ENCODE results near the gene WNT3A.

WNT3A gene

DNA sequence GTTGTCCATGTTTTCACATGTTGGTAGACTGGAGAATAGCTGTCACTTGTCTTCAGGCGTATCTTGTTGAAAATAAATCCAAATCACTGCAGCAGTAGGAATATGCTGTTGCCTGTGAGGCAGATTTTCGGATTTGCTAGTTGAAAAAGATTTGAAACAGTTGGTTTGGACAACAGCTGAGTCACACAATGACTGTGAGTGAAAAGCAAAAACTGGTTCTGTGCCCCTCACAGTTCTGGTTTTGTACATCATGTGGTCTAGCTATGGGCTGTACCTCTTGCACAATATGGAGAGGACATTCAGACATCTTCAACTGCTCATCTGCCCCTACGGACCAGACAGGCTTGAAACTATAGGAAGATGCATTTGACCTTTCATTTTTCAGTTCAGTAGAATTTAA lies 77.5 kb downstream of the WNT3A start:
- no peak for DNase-seq (ENCODE audit: low read depth in 2 of 2)

DNA sequence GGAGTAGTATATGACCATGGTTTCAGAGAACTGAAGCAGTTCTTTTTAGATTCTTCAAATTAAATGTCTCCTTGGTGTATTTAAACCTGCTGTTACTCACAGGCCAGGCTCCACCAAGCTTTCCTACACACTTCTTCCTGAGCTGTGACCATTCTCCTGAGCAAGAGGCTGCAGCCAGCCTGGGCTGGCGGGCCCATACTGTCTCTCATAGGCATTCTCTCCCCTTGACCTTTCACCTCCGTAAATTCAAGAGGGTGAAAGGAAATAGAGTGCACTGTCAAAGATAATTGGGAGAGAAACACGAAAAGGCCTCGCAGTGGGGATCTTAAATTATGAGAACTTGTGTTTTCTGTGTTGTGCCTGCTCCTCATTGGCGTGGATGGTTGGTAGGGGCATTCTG lies 78.0 kb downstream of the WNT3A start:
- no peak for DNase-seq (ENCODE audit: low read depth in 2 of 2)

DNA sequence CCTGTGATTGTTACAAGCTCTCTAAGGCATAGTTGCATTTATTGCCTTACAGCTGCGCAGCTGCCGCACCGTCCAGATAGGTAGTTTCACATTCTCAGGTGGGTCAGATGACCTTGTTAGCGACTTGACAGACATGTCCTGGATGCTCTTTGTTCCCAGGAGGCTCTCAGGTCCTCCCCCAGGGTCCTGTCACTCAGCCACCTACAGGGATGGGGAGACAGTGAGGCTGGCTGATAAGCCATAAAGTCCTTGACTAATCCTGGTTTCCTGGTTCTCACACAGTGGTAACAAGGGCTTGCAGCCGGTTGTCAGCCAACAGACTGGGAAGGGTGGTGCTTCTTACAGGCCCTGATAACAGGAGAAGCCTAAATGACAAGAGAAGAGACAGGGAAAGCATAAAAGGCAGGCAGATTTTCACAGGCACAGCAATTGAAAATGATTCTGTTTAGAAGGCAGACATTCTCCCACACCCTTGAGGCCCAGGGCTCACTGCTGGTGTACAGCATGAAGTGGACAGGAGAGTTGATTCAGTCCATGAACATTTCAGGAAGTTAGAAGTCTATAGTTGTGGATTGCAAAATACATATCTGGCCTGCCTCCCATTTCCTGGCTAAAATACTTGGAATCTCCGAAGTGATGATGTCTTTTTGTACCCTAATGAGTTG lies 78.6 kb downstream of the WNT3A start:
- DNase-seq (ENCODE audit: low read depth in 2 of 2): no peak

DNA sequence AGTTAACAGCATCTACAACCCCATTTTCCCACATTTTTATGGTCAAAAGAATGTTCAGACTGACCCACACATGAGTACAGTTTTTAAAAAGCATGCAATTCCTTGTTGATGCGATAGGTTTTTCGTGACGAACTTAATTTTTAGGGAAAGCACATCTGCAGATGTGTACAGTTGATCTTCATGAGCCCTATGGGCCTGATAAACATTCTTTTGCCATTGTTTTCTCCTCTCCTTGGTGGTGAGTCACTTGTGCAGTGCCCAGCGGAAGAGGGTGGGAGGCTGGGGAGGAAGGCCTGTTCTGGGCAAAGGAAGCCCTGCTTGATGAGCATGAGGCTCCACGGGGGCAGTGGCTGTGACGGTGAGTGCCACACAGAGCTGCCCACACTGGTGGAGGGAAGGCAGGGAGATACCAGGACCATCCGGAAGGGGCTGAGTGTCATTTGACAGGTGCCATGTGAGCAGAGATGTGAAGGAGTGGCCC lies 81.0 kb downstream of the WNT3A start:
- DNase-seq (ENCODE audit: low read depth in 2 of 2): no peak

DNA sequence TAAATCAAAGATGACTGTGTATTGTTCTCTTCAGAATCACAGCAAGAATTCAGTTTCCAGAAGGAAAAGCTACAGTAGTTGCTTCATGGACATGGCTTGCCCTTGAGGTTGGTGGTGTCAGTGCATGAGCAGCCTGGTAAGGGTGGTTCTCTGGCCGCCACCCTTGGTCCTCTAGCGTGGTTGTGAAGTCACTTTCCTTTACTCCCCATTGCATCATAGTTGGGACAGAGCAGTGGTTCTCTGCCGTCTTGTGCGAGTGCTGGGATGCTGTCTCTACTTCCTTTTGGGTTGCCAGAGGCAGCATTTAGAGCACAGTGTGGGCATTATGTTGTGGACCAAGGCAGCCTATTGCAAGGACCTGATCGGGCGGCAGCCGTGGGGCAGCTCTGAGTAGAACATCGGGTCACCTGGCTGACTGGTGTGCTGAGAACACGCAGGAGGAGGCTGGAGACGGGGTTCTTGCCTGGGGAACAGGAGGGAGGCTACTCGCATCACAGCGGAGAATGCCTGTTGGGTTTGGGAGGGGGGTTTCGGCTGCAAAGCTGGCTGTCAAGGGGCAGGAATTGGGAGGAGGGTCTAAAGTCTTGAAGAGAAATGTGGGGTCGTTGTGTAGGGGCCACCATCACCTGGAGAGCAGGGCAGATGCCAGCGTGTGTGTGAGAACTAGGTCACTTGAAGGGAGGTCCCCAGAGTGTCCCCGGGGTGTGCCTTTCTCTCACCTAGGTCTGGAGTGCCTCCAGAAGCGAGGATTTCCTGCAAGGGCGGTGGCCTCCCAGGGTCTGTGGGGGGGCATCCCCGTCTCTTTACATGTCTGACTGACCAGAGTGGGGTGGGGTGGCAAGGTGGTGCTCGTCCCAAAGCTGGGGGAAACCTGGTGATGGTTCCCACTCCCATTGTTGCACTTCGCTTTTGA lies 82.0 kb downstream of the WNT3A start:
- no peak for DNase-seq (ENCODE audit: low read depth in 2 of 2)

DNA sequence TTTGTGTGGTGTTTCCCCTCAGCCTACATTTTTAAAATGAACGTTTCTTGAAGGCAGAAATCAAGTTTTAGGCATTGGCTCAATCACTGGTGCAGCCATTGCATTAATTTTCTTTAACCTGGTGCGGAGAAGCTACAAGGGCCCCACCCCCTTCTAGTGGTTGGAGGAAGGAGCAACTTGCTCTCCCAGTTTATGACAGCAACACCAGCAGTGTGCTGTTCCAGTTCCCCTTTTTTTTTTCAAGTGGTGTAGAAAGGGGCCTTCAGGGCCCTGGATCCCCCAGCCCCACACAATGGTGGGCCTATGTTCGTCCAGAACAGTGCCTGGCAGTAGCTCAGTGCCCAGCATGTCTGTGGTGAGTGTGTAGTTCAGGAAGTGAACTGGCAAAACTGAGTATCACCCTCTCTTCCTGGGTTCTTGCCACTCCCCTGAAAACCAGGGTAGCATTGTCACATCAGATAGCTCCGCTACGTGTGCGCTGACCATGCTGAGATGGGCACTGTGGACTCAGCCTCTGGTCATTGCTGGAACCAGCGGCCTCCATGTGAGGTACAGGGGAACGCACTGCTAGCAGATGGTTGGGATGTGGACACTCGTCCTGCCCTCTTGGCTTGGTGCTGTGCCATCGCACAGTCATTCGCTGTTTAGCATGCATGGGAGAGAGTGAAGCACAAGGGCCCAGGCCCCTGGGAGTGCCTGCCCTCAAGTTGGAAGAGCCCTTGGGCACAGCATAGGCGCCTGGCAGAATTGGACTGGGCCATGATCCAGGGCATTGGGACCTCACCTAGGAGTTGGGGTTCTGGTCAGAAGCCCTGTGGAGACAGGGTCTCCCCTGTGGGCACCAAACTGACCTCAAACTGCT lies 83.0 kb downstream of the WNT3A start:
- no peak for DNase-seq (ENCODE audit: low read depth in 2 of 2)

DNA sequence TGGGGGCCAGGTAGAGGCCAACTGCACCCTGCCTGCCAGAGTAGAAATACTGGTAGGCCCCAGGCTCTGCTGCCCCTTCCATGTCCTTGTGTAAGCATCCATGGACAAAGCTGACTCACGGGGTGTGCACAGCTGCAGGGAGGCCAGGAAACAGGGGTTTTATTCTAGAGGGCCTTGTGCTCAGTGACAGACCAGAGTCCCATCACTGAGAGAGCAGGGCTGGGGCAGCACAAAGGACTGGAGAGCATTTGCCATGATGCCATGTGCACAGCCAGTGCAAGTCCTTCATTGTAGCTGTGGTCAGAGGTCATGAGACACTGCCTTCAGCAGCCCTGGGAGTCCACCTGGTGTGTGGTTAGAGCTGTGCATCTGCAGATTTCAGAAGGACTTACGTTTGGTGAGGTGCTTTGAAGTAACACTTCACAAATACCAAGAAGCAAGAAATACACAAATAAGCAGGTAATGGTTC lies 83.8 kb downstream of the WNT3A start:
- DNase-seq (ENCODE audit: low read depth in 2 of 2): no peak

DNA sequence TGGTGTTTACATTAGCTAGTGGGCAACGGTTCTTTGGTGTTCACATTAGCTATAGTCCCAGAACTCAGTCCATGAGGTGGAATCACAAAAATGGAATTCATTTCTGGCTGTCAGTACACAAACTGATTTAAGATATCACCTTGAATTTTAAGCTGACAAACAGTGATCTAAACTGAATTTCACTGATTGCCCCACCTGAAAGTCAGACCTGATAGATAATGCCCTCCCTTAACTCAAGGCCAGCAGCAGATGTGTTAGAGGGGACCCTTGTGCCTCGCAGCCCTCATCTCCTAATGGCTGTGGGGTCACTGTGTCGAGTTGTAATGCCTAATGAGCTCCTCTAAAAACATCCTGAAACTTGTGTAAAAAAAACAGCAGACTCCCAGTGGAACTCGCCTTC lies 84.3 kb downstream of the WNT3A start:
- DNase-seq (ENCODE audit: low read depth in 2 of 2): no peak

DNA sequence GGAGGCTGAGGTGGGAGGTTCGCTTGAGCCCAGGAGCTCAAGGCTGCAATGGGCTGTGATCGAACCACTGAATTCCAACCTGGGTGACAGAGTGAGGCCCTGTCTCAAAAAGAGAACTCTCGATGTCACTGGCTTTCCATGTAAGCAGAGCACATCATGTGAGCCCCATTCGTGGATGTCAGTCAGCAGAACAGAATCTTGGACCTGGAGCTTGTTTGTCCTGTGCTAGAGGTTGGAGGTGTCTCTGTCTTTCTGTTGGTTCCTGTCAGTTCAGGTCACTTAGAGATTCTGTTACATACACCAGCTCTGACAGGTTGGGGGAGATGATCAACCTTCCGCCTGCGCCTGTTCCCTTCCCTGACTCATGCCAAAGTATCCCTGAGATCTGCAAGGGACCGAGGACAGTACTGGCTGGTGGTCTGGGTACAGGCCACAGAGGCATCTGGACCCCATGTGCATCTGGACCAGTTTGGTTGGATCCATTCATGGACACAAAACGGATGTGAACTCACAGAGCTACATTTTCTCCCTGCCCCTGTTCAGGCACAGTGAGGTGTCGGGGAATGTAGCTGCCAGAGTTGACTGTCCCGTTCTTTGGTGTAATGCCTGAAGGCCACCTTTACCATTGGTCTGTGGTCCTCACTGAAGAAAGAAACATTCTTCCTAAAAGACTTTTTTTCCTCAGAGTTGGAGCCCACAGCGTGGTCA lies 85.7 kb downstream of the WNT3A start:
- no peak for DNase-seq (ENCODE audit: low read depth in 2 of 2)

DNA sequence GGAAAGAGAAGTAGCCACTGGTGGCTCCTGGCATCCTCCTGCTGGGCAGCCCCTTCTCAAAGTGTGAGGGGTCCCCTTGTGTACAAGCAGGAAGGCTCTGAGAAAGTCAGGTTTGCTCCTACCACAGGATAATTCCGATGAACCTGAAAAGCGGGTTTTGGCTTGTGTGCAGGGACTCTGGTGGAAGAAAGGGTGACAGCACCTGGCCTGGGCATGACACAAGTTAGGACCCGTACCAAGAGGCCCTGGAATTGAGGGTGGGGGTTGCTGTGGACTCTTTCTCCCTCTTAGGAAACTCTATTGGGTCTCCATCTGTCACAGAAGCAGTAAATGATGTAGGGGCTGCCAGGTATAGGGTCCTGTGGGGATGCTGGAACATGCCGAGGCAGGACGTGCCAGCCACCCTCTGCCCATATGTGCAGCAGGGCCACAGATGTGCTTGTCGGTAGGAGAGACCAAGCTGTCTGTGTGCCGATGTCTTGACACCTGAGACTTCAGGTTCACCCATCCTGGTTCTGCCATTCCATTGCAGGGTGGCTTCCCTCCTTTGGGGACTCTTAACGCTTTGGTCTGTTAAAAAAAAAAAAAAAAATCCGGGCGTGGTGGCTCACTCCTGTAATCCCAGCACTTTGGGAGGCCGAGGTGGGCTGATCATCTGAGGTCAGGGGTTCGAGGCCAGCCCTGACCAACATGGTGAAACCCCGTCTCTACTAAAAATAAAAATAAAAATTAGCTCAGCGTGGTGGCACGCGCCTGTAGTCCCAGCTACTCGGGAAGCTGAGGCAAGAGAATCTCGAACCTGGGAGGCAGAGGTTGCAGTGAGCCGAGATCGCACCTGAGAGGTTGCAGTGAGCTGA lies 86.5 kb downstream of the WNT3A start:
- DNase-seq (ENCODE audit: low read depth in 2 of 2): no peak

DNA sequence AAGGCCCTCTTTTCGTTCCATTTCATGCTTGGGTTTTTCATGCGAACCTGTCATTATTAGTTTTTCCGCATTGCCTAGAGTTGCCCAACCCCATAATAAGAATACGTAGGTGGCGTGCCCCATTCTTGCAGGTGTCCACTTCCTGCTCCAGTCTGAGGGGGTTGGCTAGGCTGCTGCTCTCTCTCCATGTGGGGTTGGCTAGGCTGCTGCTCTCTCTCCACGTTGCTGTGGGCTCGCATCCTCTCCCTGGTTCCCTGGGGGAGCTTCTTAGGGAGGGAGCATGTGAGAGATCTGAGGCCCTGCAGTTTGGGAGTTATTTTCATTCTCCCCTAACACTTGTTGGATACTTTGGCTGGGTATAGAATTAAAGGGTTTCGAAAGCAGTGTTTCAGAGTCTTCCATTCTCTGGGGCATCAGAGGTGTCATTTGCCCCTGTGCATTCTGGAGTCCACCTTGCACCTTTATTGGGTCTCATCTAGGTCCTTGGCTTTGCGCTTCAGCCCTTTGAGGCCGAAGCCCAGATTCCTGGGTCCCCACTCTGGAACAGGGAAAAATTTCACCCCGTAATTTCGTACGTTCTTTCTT lies 87.7 kb downstream of the WNT3A start:
- DNase-seq (ENCODE audit: low read depth in 2 of 2): no peak

DNA sequence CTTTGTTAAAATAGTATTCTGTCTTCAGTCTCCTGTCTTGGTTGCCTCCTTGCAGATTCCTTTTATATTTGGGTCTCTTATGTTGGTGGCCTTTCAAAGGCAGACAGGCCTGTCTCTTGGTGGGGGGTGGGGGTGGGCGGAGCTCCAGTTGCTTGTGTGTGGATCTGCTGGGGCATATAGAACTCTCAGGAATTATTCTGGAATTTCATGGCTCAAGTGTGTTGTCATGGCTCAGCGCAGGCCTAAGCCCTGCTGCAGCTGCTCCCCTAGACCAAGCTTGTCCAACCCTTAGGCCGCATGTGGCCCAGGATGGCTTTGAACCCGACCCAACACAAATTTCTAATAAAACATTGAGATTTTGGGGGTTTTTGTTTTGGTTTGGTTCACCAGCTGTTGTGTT lies 88.4 kb downstream of the WNT3A start:
- DNase-seq (ENCODE audit: low read depth in 2 of 2): no peak

DNA sequence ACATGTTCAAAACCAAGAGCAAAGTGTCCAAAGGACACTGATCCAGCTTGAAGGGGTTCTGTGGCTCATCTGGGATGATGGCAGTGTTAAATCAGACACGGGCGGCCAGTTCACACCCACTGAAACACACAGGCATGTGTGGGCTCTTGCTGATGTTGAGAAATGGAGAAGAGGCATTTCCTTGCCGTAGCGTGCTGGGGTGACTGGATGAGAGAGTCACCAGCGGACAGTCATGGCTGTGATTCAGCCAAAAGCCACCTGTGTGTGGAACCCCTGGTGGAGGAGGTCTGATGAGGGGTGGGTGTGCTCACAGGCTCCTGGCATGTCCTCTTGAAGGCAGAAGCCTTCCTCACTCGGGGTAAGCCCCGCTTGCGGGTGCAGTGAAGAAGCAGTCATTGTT lies 89.1 kb downstream of the WNT3A start:
- DNase-seq (ENCODE audit: low read depth in 2 of 2): no peak

DNA sequence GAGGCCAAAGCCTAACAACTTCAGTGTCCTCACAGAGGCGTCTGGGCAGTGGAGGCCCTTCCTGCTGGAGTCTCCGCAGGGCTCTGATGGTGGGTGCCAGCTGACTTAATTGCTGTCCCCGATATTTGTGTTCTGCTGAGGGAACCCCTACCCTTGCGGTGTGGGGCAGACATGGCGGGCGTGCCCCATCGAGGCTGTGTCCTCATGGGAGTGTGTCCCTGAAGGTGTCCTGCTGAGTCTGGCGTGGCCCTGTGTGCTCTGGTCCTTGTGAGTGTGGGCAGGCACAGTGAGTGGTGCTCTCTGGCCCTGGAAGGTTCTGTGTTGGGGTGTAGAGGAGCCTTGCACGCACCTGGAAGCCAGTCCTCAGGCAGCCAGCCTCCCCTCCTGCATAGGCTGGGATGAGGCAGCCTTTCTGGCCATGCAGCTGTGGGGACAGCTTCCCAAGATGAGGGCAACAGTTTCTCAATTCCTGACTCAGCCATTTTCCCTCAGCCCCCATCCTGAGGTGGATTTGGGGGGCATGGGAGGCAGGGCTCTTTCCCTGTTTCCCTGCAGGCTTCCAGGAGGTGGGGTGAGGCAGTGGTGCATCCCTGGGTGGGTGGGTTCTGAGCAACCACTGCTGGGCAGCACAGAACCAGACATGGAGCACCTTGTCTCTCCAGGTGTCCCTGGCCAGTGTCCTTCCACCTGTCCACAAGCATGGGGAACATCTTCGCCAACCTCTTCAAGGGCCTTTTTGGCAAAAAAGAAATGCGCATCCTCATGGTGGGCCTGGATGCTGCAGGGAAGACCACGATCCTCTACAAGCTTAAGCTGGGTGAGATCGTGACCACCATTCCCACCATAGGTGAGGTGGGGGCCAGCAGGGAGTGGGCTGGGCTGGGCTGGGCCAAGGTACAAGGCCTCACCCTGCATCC lies 89.9 kb downstream of the WNT3A start:
- DNase-seq (ENCODE audit: low read depth in 2 of 2): no peak

DNA sequence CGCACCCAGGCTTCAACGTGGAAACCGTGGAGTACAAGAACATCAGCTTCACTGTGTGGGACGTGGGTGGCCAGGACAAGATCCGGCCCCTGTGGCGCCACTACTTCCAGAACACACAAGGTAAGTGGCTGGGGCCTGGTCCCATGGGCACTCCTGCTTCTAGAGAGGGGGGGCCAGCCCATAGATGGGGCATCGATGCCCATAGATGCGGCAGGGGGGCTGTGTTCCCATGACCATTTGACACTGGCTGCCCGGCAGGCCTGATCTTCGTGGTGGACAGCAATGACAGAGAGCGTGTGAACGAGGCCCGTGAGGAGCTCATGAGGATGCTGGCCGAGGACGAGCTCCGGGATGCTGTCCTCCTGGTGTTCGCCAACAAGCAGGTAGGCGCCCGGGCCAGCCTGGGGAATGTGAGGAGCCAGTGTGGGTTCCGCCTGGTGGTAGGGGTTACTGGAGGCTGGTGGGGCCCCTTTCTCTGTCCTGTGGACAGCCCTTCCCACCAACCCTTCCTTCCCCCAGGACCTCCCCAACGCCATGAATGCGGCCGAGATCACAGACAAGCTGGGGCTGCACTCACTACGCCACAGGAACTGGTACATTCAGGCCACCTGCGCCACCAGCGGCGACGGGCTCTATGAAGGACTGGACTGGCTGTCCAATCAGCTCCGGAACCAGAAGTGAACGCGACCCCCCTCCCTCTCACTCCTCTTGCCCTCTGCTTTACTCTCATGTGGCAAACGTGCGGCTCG lies 90.7 kb downstream of the WNT3A start:
- DNase-seq (ENCODE audit: low read depth in 2 of 2): no peak

DNA sequence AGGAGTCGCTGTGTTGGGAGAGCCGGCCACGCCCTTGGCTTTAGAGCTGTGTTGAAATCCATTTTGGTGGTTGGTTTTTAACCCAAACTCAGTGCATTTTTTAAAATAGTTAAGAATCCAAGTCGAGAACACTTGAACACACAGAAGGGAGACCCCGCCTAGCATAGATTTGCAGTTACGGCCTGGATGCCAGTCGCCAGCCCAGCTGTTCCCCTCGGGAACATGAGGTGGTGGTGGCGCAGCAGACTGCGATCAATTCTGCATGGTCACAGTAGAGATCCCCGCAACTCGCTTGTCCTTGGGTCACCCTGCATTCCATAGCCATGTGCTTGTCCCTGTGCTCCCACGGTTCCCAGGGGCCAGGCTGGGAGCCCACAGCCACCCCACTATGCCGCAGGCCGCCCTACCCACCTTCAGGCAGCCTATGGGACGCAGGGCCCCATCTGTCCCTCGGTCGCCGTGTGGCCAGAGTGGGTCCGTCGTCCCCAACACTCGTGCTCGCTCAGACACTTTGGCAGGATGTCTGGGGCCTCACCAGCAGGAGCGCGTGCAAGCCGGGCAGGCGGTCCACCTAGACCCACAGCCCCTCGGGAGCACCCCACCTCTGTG lies 91.6 kb downstream of the WNT3A start:
- DNase-seq (ENCODE audit: low read depth in 2 of 2): no peak

DNA sequence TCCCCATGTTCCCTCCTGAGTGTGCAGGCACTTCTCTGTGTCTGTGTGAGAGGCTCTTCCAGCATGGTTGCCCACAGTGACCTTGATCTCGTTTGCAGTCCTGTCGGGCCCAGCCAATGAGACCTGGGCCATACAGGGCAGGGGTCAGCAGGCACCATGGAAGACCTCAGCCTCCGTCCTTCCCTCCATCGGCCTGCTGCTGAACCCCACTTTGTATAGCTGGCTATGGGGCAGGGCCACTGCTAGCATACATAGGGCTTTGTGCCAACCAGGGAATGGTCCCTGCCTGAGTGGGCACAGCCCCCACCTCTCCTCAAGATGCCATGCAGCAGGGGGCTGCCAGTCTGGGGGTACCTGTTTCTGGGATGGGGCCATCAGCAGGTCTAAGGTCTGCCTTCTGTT lies 92.5 kb downstream of the WNT3A start:
- DNase-seq (ENCODE audit: low read depth in 2 of 2): no peak

Data from activated CD8-positive, alpha-beta memory T cell treated with anti-CD3 and anti-CD28 coated beads for 4 hours (primary cell).